HEK293T (cell line): Measurements from ENCODE around the gene MRM2.

Experiments
- ARNT ChIP-seq: fragments of 450-650 bp; IDR thresholded peaks from 2 replicates; pipeline ENCODE4 v1.6.1; 2017; ENCODE audit warnings: mild to moderate bottlenecking
- BHLHE40 ChIP-seq: fragments of 450-650 bp; IDR thresholded peaks from 2 replicates; pipeline ENCODE4 v1.6.1; 2016; ENCODE audit warnings: mild to moderate bottlenecking, moderate library complexity, borderline replicate concordance
- CTBP1 ChIP-seq: fragments of 450-650 bp; IDR thresholded peaks from 2 replicates; pipeline ENCODE4 v1.6.1; 2016; ENCODE audit warnings: borderline replicate concordance
- ELF4 ChIP-seq: fragments of 450-650 bp; IDR thresholded peaks from 2 replicates; pipeline ENCODE4 v1.6.1; 2017; ENCODE audit warnings: antibody characterized with exemption
- FOXA1 ChIP-seq: fragments of 450-650 bp; IDR thresholded peaks from 2 replicates; pipeline ENCODE4 v1.6.1; 2016; ENCODE audit warnings: mild to moderate bottlenecking
- FOXK2 ChIP-seq: fragments of 450-650 bp; IDR thresholded peaks from 2 replicates; pipeline ENCODE4 v1.6.1; 2016; ENCODE audit warnings: mild to moderate bottlenecking
- FOXM1 ChIP-seq: fragments of 450-650 bp; IDR thresholded peaks from 2 replicates; pipeline ENCODE4 v1.6.1; 2017; ENCODE audit warnings: mild to moderate bottlenecking, borderline replicate concordance
- HDGF ChIP-seq: fragments of 450-650 bp; IDR thresholded peaks from 2 replicates; pipeline ENCODE4 v1.6.1; 2017; ENCODE audit warnings: antibody characterized with exemption, borderline replicate concordance
- L3MBTL2 ChIP-seq: fragments of 450-650 bp; conservative IDR thresholded peaks from 2 replicates; pipeline ENCODE4 v1.6.1; 2016; ENCODE audit warnings: mild to moderate bottlenecking
- LEF1 ChIP-seq: fragments of 450-650 bp; IDR thresholded peaks from 2 replicates; pipeline ENCODE4 v1.6.1; 2017; ENCODE audit warnings: mild to moderate bottlenecking, borderline replicate concordance
- SP1 ChIP-seq: fragments of 450-650 bp; IDR thresholded peaks from 2 replicates; pipeline ENCODE4 v1.6.1; 2017
- SUZ12 ChIP-seq: fragments of 450-650 bp; IDR thresholded peaks from 2 replicates; pipeline ENCODE4 v1.6.1; 2016; ENCODE audit warnings: mild to moderate bottlenecking
- TARDBP ChIP-seq: fragments of 450-650 bp; IDR thresholded peaks from 2 replicates; pipeline ENCODE4 v1.6.1; 2016
- ZNF384 ChIP-seq: fragments of 450-650 bp; IDR thresholded peaks from 2 replicates; pipeline ENCODE4 v1.6.1; 2016

- TF ChIP-seq SUZ12: no peak
- TF ChIP-seq L3MBTL2: no peak
- no peak for TF ChIP-seq SP1
- TF ChIP-seq ZNF384: no peak
- no peak for TF ChIP-seq ARNT
- TF ChIP-seq FOXM1: no peak
- TF ChIP-seq BHLHE40: no peak
- TF ChIP-seq HDGF: no peak
- TF ChIP-seq TARDBP: no peak
- TF ChIP-seq ELF4: no peak
- no peak for TF ChIP-seq FOXK2
- TF ChIP-seq FOXA1: no peak
- TF ChIP-seq CTBP1: no peak
- no peak for TF ChIP-seq LEF1
Measured at GRCh38 chr7:2288503-2288902, 46.5 kb upstream of the MRM2 start.
